H9 (cell line): ENCODE measurements around the gene SPATA20. TPM values are rescaled to one million over a fixed set of nuclear protein-coding genes. Genes with fewer than 3 reads are reported as not detected.

Experiments
- DNase-seq: peaks from one replicate; pipeline ENCODE4 v3.0.0-alpha.2; 2017
- H2AFZ ChIP-seq: one replicate; pipeline ENCODE4 v1.6.1; 2013; ENCODE audit warnings: mild to moderate bottlenecking, low read length, control low read depth, moderate library complexity
- H2AK5ac ChIP-seq: 2 replicates; pipeline ENCODE4 v1.6.1; 2013; ENCODE audit warnings: low read length, control low read depth, mixed read lengths; ENCODE audit not compliant: insufficient read length
- H2BK120ac ChIP-seq: one replicate; pipeline ENCODE4 v1.6.1; 2013; ENCODE audit warnings: low read depth, mild to moderate bottlenecking, low read length, control low read depth, inconsistent platforms; ENCODE audit not compliant: poor library complexity, severe bottlenecking
- H2BK12ac ChIP-seq: 2 replicates; pipeline ENCODE4 v1.6.1; 2013; ENCODE audit warnings: low read length, control low read depth, mixed read lengths, low read depth; ENCODE audit not compliant: insufficient read length
- H2BK15ac ChIP-seq: 2 replicates; pipeline ENCODE4 v1.6.1; 2013; ENCODE audit warnings: low read depth, low read length, control low read depth
- H2BK20ac ChIP-seq: one replicate; pipeline ENCODE4 v1.6.1; 2013; ENCODE audit warnings: low read depth, mild to moderate bottlenecking, low read length, control low read depth, inconsistent platforms; ENCODE audit not compliant: poor library complexity, severe bottlenecking
- H2BK5ac ChIP-seq: 2 replicates; pipeline ENCODE4 v1.6.1; 2013; ENCODE audit warnings: low read length, control low read depth, mixed read lengths; ENCODE audit not compliant: insufficient read length
- H3K14ac ChIP-seq: 2 replicates; pipeline ENCODE4 v1.6.1; 2013; ENCODE audit warnings: low read length, control low read depth; ENCODE audit not compliant: insufficient read depth
- H3K18ac ChIP-seq: 2 replicates; pipeline ENCODE4 v1.6.1; 2013; ENCODE audit warnings: low read depth, mild to moderate bottlenecking, mixed read lengths, low read length, control low read depth; ENCODE audit not compliant: insufficient read length
- H3K23ac ChIP-seq: 2 replicates; pipeline ENCODE4 v1.6.1; 2013; ENCODE audit warnings: low read length, control low read depth, mixed read lengths, low read depth; ENCODE audit not compliant: insufficient read length
- H3K23me2 ChIP-seq: 2 replicates; pipeline ENCODE4 v1.6.1; 2013; ENCODE audit warnings: low read depth, mild to moderate bottlenecking, mixed read lengths, low read length, control low read depth; ENCODE audit not compliant: insufficient read length, poor library complexity, severe bottlenecking
- H3K27ac ChIP-seq: 2 replicates; pipeline ENCODE4 v1.5.1; 2013; ENCODE audit warnings: low read length, control low read depth, mixed read lengths, low read depth; ENCODE audit not compliant: insufficient read length
- H3K27me3 ChIP-seq: 2 replicates; pipeline ENCODE4 v1.6.1; 2013; ENCODE audit warnings: low read length, control low read depth, inconsistent platforms; ENCODE audit not compliant: insufficient read depth
- H3K4ac ChIP-seq: 2 replicates; pipeline ENCODE4 v1.6.1; 2013; ENCODE audit warnings: low read depth, mild to moderate bottlenecking, control low read depth, inconsistent platforms, low read length, moderate library complexity
- H3K4me1 ChIP-seq: 2 replicates; pipeline ENCODE4 v1.6.1; 2013; ENCODE audit warnings: low read length, control low read depth, inconsistent platforms; ENCODE audit not compliant: insufficient read depth
- H3K4me2 ChIP-seq: 2 replicates; pipeline ENCODE4 v1.6.1; 2013; ENCODE audit warnings: low read length, control low read depth, mixed read lengths; ENCODE audit not compliant: insufficient read length, insufficient read depth
- H3K56ac ChIP-seq: 2 replicates; pipeline ENCODE4 v1.6.1; 2013; ENCODE audit warnings: low read depth, mild to moderate bottlenecking, mixed read lengths, low read length, control low read depth; ENCODE audit not compliant: insufficient read length
- H3K79me1 ChIP-seq: 2 replicates; pipeline ENCODE4 v1.6.1; 2013; ENCODE audit warnings: low read depth, mild to moderate bottlenecking, moderate library complexity, low read length, control low read depth, inconsistent platforms; ENCODE audit not compliant: insufficient read depth, poor library complexity, severe bottlenecking
- H3K79me2 ChIP-seq: 2 replicates; pipeline ENCODE4 v1.6.1; 2013; ENCODE audit warnings: low read length, control low read depth, inconsistent platforms; ENCODE audit not compliant: insufficient read depth
- H3K9ac ChIP-seq: 2 replicates; pipeline ENCODE4 v1.6.1; 2013; ENCODE audit warnings: low read length, control low read depth, mixed read lengths; ENCODE audit not compliant: insufficient read length; ENCODE audit errors: extremely low read depth
- H3K9me3 ChIP-seq: one replicate; pipeline ENCODE4 v1.6.1; 2013; ENCODE audit warnings: low read depth, low read length, inconsistent platforms; ENCODE audit not compliant: control insufficient read depth
- H3T11ph ChIP-seq: one replicate; pipeline ENCODE4 v1.6.1; 2013; ENCODE audit warnings: mild to moderate bottlenecking, low read length, control low read depth, inconsistent platforms
- H4K20me1 ChIP-seq: one replicate; pipeline ENCODE4 v1.6.1; 2013; ENCODE audit not compliant: control insufficient read depth, insufficient read length, insufficient read depth
- H4K5ac ChIP-seq: 2 replicates; pipeline ENCODE4 v1.6.1; 2013; ENCODE audit warnings: low read depth, mild to moderate bottlenecking, mixed read lengths, low read length, control low read depth; ENCODE audit not compliant: insufficient read length
- H4K8ac ChIP-seq: replicated peaks from 2 replicates; pipeline ENCODE4 v1.6.1; 2013; ENCODE audit warnings: low read length, control low read depth, mixed read lengths, low read depth; ENCODE audit not compliant: insufficient read length
- H4K91ac ChIP-seq: 2 replicates; pipeline ENCODE4 v1.6.1; 2013; ENCODE audit warnings: low read depth, mild to moderate bottlenecking, moderate library complexity, mixed read lengths, low read length, control low read depth; ENCODE audit not compliant: insufficient read length
- H3K27ac Mint-ChIP-seq, 3 experiments: 2 replicates in 2 of 3; 3 replicates in 1 of 3; pipeline ENCODE4 v1.8.0; 2020 to 2021; ENCODE audit warnings: mixed read lengths in 3 of 3, mild to moderate bottlenecking in 1 of 3, moderate library complexity in 1 of 3
- H3K27me3 Mint-ChIP-seq: 2 replicates; pipeline ENCODE4 v1.8.0; 2021; ENCODE audit warnings: low read depth, mild to moderate bottlenecking, moderate library complexity, mixed read lengths
- H3K36me3 Mint-ChIP-seq, 3 experiments: 2 replicates in 2 of 3; 3 replicates in 1 of 3; pipeline ENCODE4 v1.8.0; 2020 to 2021; ENCODE audit warnings: low read depth in 3 of 3, mixed read lengths in 3 of 3; ENCODE audit not compliant: insufficient read depth in 1 of 3
- H3K4me1 Mint-ChIP-seq, 2 experiments: 2 replicates each; pipeline ENCODE4 v1.8.0; 2020; ENCODE audit warnings: mixed read lengths in 2 of 2
- H3K4me3 Mint-ChIP-seq, 2 experiments: 2 replicates in 1 of 2; 3 replicates in 1 of 2; pipeline ENCODE4 v1.8.0; 2020 to 2021; ENCODE audit warnings: mild to moderate bottlenecking in 2 of 2, mixed read lengths in 2 of 2, moderate library complexity in 1 of 2
- H3K9me3 Mint-ChIP-seq, 2 experiments: 2 replicates in 1 of 2; 3 replicates in 1 of 2; pipeline ENCODE4 v1.8.0; 2020; ENCODE audit warnings: mild to moderate bottlenecking in 2 of 2, mixed read lengths in 2 of 2, moderate library complexity in 1 of 2
- WGBS: extraction: QIAGEN DNeasy Blood & Tissue Kit; methylation state at CpG from one replicate; pipeline ENCODE4 v1.1.7; 2013; ENCODE audit warnings: missing lambda C conversion rate, low lambda C conversion rate, mixed read lengths; ENCODE audit not compliant: insufficient read length; ENCODE audit errors: extremely low coverage; 5-methylcytosine and 5-hydroxymethylcytosine counted together
- total RNA-seq: library from RNA; stranded (reverse); gene quantifications from 2 replicates; pipeline ENCODE4 v1.2.1, GENCODE V29; 2021
- TF ChIP-seq, protein P1 (sequence below): fragments of 200-600 bp; sonication (generic); conservative IDR thresholded peaks from 3 replicates; pipeline ENCODE4 v1.8.0; 2021; ENCODE audit warnings: antibody characterized with exemption, mild to moderate bottlenecking

The SPATA20 gene
- total RNA-seq, 1 experiment from 2014 or later: 23.9 TPM

DNA sequence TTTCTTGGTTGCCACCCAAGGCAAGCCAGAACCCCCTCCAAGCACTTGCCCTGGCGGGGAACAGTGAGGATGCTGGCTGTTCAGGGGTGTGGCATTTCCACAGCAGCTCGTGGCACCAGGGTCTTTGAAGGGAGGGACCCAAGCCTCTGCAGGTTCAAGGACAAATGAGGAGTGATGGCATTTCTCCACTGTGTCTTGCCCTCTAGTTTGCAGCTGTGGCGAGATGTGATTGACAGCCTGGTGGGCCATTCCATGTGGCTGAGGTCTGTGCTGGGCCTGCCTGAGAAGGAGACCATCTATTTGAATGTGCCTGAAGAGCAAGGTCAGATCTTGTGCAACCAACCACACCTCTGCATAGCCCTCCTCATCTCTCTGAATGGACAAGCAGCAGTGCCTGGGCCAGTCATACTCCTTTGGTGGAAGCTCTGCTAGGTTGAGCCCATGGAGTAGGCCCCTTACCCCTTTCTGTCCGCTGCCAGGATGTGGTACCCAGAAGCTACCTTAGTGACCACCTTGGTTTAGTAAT, 19.0 kb upstream of the SPATA20 start:
- Histone ChIP-seq H4K20me1 (no peaks in the 10 kb centered on the region), H4K5ac (no peak overlapping the region), H3K4me2 (no peak overlapping the region), H2BK20ac (no peak overlapping the region), H3K23ac (no peak overlapping the region), H2BK5ac (no peak overlapping the region), H3K27ac (no peak overlapping the region), H3K79me2 (no peaks in the 10 kb centered on the region), H2BK15ac (no peak overlapping the region), H3K27me3 (no peaks in the 10 kb centered on the region; the same call in 1 of the 2 replicates), H3K23me2 (peaks cover 6% of the 10 kb centered on the region), H3T11ph (no peak overlapping the region), H3K9ac (no peak overlapping the region), H3K4me1 (peaks cover 2% of the 10 kb centered on the region; the same call in 1 of the 2 replicates), H3K14ac (no peak overlapping the region; the same call in 1 of the 2 replicates), H2AFZ (no peak overlapping the region), H4K8ac (no peak overlapping the region), H4K91ac (no peak overlapping the region), H3K18ac (no peak overlapping the region), H2AK5ac (no peak overlapping the region), H3K56ac (no peak overlapping the region), H2BK120ac (no peak overlapping the region), H3K9me3 (no peaks in the 10 kb centered on the region), H3K4ac (no peak overlapping the region), H2BK12ac (no peak overlapping the region), H3K79me1 (no peaks in the 10 kb centered on the region)
- Mint-ChIP-seq H3K36me3 (no peaks in the 10 kb centered on the region), H3K27me3 (peaks cover 32% of the 10 kb centered on the region), H3K4me3 (no peak overlapping the region), H3K4me1 (peaks cover 22 to 28% of the 10 kb centered on the region in 2 experiments), H3K9me3 (no peaks in the 10 kb centered on the region), H3K27ac (no peak overlapping the region; a peak in 1 of 7 replicates)
- TF ChIP-seq, protein P1, sequence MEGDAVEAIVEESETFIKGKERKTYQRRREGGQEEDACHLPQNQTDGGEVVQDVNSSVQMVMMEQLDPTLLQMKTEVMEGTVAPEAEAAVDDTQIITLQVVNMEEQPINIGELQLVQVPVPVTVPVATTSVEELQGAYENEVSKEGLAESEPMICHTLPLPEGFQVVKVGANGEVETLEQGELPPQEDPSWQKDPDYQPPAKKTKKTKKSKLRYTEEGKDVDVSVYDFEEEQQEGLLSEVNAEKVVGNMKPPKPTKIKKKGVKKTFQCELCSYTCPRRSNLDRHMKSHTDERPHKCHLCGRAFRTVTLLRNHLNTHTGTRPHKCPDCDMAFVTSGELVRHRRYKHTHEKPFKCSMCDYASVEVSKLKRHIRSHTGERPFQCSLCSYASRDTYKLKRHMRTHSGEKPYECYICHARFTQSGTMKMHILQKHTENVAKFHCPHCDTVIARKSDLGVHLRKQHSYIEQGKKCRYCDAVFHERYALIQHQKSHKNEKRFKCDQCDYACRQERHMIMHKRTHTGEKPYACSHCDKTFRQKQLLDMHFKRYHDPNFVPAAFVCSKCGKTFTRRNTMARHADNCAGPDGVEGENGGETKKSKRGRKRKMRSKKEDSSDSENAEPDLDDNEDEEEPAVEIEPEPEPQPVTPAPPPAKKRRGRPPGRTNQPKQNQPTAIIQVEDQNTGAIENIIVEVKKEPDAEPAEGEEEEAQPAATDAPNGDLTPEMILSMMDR: no peak
- no CpG with 5 or more reads among the region's 4 CpGs for WGBS
- DNase-seq: no peak
